Hepatocyte (in vitro differentiated cells): Measurements from ENCODE around the gene LRRC14B. TPM values are rescaled to one million over a fixed set of nuclear protein-coding genes. Genes with fewer than 3 reads are reported as not detected.

Experiments used
- DNase-seq: peaks from one replicate; pipeline ENCODE4 v3.0.0-alpha.2; 2016; ENCODE audit warnings: low spot score
- H2AFZ ChIP-seq: fragments of 200-600 bp; sonication (generic); 2 replicates; pipeline ENCODE4 v1.6.0; 2016; ENCODE audit warnings: antibody characterized with exemption, mild to moderate bottlenecking
- H3K27ac ChIP-seq: fragments of 200-600 bp; sonication (generic); 2 replicates; pipeline ENCODE4 v1.5.1; 2016; ENCODE audit warnings: mild to moderate bottlenecking
- H3K27me3 ChIP-seq: fragments of 200-600 bp; sonication (generic); 2 replicates; pipeline ENCODE4 v1.6.1; 2016
- H3K36me3 ChIP-seq: fragments of 200-600 bp; sonication (generic); replicated peaks from 2 replicates; pipeline ENCODE4 v1.5.1; 2016; ENCODE audit warnings: low read depth; ENCODE audit not compliant: insufficient read depth
- H3K4me1 ChIP-seq: fragments of 200-600 bp; sonication (generic); 2 replicates; pipeline ENCODE4 v1.5.1; 2016; ENCODE audit warnings: mild to moderate bottlenecking, moderate library complexity; ENCODE audit not compliant: insufficient read depth
- H3K4me2 ChIP-seq: fragments of 200-600 bp; sonication (generic); 2 replicates; pipeline ENCODE4 v1.6.0; 2016
- H3K4me3 ChIP-seq: fragments of 200-600 bp; sonication (generic); 2 replicates; pipeline ENCODE4 v1.5.1; 2016; ENCODE audit warnings: mild to moderate bottlenecking
- H3K79me2 ChIP-seq: fragments of 200-600 bp; sonication (generic); 2 replicates; pipeline ENCODE4 v1.6.0; 2017; ENCODE audit warnings: mild to moderate bottlenecking
- H3K9me2 ChIP-seq: fragments of 200-600 bp; sonication (generic); replicated peaks from 2 replicates; pipeline ENCODE4 v1.6.0; 2017; ENCODE audit warnings: mild to moderate bottlenecking; ENCODE audit not compliant: insufficient read depth
- H3K9me3 ChIP-seq: fragments of 200-600 bp; sonication (generic); 2 replicates; pipeline ENCODE4 v1.5.1; 2016; ENCODE audit warnings: low read depth, mild to moderate bottlenecking
- H4K20me1 ChIP-seq: fragments of 200-600 bp; sonication (generic); 2 replicates; pipeline ENCODE4 v1.6.0; 2016; ENCODE audit warnings: mild to moderate bottlenecking; ENCODE audit not compliant: insufficient read depth, poor library complexity, severe bottlenecking
- CTCF ChIP-seq: fragments of 200-600 bp; sonication (generic); IDR thresholded peaks from 2 replicates; pipeline ENCODE4 v1.5.1; 2016; ENCODE audit warnings: antibody characterized with exemption, mild to moderate bottlenecking; ENCODE audit not compliant: poor library complexity
- EZH2 ChIP-seq: fragments of 200-600 bp; sonication (generic); IDR thresholded peaks from 2 replicates; pipeline ENCODE4 v1.6.1; 2016; ENCODE audit warnings: antibody characterized with exemption, mild to moderate bottlenecking, borderline replicate concordance
- EZH2phosphoT487 ChIP-seq: fragments of 200-600 bp; sonication (generic); IDR thresholded peaks from one replicate; pipeline ENCODE4 v1.6.1; 2018; ENCODE audit warnings: antibody characterized with exemption, mild to moderate bottlenecking, low read depth, moderate library complexity; ENCODE audit not compliant: unreplicated experiment, severe bottlenecking
- WGBS: methylation state at CpG from one replicate; pipeline ENCODE4 v1.1.6; 2016; ENCODE audit warnings: low lambda C conversion rate; ENCODE audit errors: missing lambda C conversion rate; 5-methylcytosine and 5-hydroxymethylcytosine counted together
- polyA plus RNA-seq: library from polyadenylated mRNA; unstranded; fragments of >200 nt; fragmentation: Nextera tagmentation; extraction: Ambion mirVana; gene quantifications from 2 replicates; pipeline ENCODE4 v1.2.1, GENCODE V29; 2016
- total RNA-seq: library from RNA; depleted of rRNA; stranded (reverse); fragments of >200 nt; gene quantifications from 2 replicates; pipeline ENCODE4 v1.2.3, GENCODE V29; 2014

LRRC14B gene
- total and polyA plus RNA-seq, 2 experiments from 2014 or later, result 0.18 TPM; not detected in 1

- 90% methylated on average over 5 of the region's 5 CpGs for WGBS
- Histone ChIP-seq H3K9me2 (no peaks in the 10 kb centered on the region), H2AFZ (no peak overlapping the region), H3K79me2 (no peaks in the 10 kb centered on the region), H3K4me3 (no peak overlapping the region), H3K27ac (no peak overlapping the region), H3K4me2 (no peak overlapping the region), H4K20me1 (no peaks in the 10 kb centered on the region), H3K36me3 (no peaks in the 10 kb centered on the region), H3K27me3 (no peaks in the 10 kb centered on the region), H3K9me3 (no peaks in the 10 kb centered on the region), H3K4me1 (no peaks in the 10 kb centered on the region)
- DNase-seq, result no peak
- TF ChIP-seq EZH2phosphoT487 (no peak), CTCF (no peak), EZH2 (no peak)
Measured at GRCh38 chr5:178110-178509, 13.2 kb upstream of the LRRC14B start.

- no peaks in the 10 kb centered on the region for H3K9me2 ChIP-seq
- no peak overlapping the region for H3K4me3 ChIP-seq
- TF ChIP-seq EZH2 (no peak), CTCF (no peak), EZH2phosphoT487 (no peak)
- H3K9me3 ChIP-seq, result no peaks in the 10 kb centered on the region
- no peaks in the 10 kb centered on the region for H3K79me2 ChIP-seq
- H2AFZ ChIP-seq, result no peak overlapping the region
- no peaks in the 10 kb centered on the region for H3K36me3 ChIP-seq
- H3K27me3 ChIP-seq, result no peaks in the 10 kb centered on the region
- DNase-seq, result no peak
- no peaks in the 10 kb centered on the region for H4K20me1 ChIP-seq
- 88% methylated on average over 9 of the region's 9 CpGs for WGBS
- no peak overlapping the region for H3K4me2 ChIP-seq
- H3K4me1 ChIP-seq, result no peaks in the 10 kb centered on the region
- no peak overlapping the region for H3K27ac ChIP-seq
Measured at GRCh38 chr5:179401-179800, 11.9 kb upstream of the LRRC14B start.

DNA sequence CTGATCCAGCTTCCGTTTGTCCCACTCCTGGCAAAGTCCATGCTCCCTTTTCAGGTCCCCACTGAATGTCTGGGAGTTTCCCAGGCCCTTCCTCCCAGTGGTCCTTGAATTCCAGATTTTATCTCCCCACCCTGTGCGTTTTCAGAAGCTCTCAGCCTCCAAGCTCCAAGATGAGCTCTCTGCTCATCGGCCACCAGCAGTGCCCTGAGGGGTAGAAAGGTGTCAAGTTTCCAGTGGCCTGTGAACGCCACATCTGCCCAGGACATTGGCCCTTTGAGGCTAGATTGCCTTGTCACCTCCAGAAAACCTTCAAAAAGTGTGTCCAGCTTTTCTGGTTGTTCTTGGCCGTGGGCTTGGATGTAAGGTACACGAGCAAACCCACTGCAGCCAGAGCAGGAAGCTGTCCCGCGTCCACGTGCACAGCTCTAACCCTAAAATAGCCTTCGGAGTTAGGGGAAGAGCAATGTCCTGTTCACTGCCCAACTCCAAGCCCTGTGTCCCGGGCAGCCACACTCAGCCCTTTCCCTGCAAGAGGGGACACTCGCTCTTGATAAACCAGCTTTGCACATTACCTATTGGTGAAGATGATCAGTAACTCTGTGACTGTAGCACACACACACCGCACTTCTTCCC lies 10.9 kb upstream of the LRRC14B start:
- 80% methylated on average over 13 of the region's 13 CpGs for WGBS
- H3K79me2 ChIP-seq, result no peaks in the 10 kb centered on the region
- H3K4me1 ChIP-seq, result no peaks in the 10 kb centered on the region
- H3K27ac ChIP-seq, result no peak overlapping the region
- H4K20me1 ChIP-seq, result no peaks in the 10 kb centered on the region
- no peak overlapping the region for H3K4me3 ChIP-seq
- no peaks in the 10 kb centered on the region for H3K9me3 ChIP-seq
- H3K36me3 ChIP-seq, result no peaks in the 10 kb centered on the region
- no peak overlapping the region for H3K4me2 ChIP-seq
- H3K9me2 ChIP-seq, result no peaks in the 10 kb centered on the region
- TF ChIP-seq CTCF (no peak), EZH2phosphoT487 (no peak), EZH2 (no peak)
- no peak overlapping the region for H2AFZ ChIP-seq
- H3K27me3 ChIP-seq, result no peaks in the 10 kb centered on the region
- DNase-seq, result no peak
